KMS-11 (cell line): ENCODE data around the gene GZF1.
A peak's percentile ranks its signal among the peaks of the same experiment; 100 is the strongest.

Source experiments
- H2AFZ ChIP-seq: fragments of 200-600 bp; sonication (generic); 2 replicates; pipeline ENCODE4 v1.6.1; 2016; ENCODE audit warnings: antibody characterized with exemption, mixed run types, low read depth
- H3K27ac ChIP-seq: fragments of 200-600 bp; sonication (generic); 2 replicates; pipeline ENCODE4 v1.6.1; 2016; ENCODE audit warnings: mild to moderate bottlenecking, mixed run types
- H3K27me3 ChIP-seq: fragments of 200-600 bp; sonication (generic); 2 replicates; pipeline ENCODE4 v1.6.1; 2017; ENCODE audit warnings: mild to moderate bottlenecking, low read depth, mixed run types, moderate library complexity; ENCODE audit not compliant: insufficient read depth
- H3K36me3 ChIP-seq: fragments of 200-600 bp; sonication (generic); 2 replicates; pipeline ENCODE4 v1.6.1; 2017; ENCODE audit warnings: mild to moderate bottlenecking, mixed run types; ENCODE audit not compliant: insufficient read depth
- H3K4me1 ChIP-seq: fragments of 200-600 bp; sonication (generic); 2 replicates; pipeline ENCODE4 v1.6.1; 2016; ENCODE audit warnings: mild to moderate bottlenecking, low read depth, mixed run types; ENCODE audit not compliant: poor library complexity, severe bottlenecking
- H3K4me2 ChIP-seq: fragments of 200-600 bp; sonication (generic); 2 replicates; pipeline ENCODE4 v1.7.0; 2016; ENCODE audit warnings: mild to moderate bottlenecking, mixed run types
- H3K4me3 ChIP-seq: fragments of 200-600 bp; sonication (generic); IDR thresholded peaks from 2 replicates; pipeline ENCODE4 v1.6.1; 2017; ENCODE audit warnings: low read depth, low read length, mixed read lengths; ENCODE audit not compliant: insufficient read depth
- H3K79me2 ChIP-seq: fragments of 200-600 bp; sonication (generic); 2 replicates; pipeline ENCODE4 v1.6.1; 2016; ENCODE audit warnings: low read depth, mixed run types; ENCODE audit not compliant: insufficient read depth
- H3K9ac ChIP-seq: fragments of 200-600 bp; sonication (generic); 2 replicates; pipeline ENCODE4 v1.6.1; 2016; ENCODE audit warnings: mild to moderate bottlenecking, mixed run types
- H4K20me1 ChIP-seq: fragments of 200-600 bp; sonication (generic); 2 replicates; pipeline ENCODE4 v1.6.1; 2016; ENCODE audit warnings: mild to moderate bottlenecking, mixed run types; ENCODE audit not compliant: insufficient read depth
- CTCF ChIP-seq: fragments of 200-600 bp; sonication (generic); conservative IDR thresholded peaks from 2 replicates; pipeline ENCODE4 v1.6.1; 2017; ENCODE audit warnings: low read depth, mild to moderate bottlenecking, antibody characterized with exemption, low read length, moderate library complexity, mixed read lengths

Gene GZF1

GRCh38 chr20:23350196-23350903 is 11.6 kb upstream of the GZF1 start, which contains the start of gene NXT1:
TSS of gene NXT1 (plus strand) at chr20:23350791. CDS start at chr20:23354042, 3,251 bp downstream.
- peaks cover 10% of the 10 kb centered on the region for H3K4me1 ChIP-seq
- H3K36me3 ChIP-seq: no peaks in the 10 kb centered on the region
- peak within 1 kb of the TSS; percentile 96 for H3K27ac ChIP-seq
- H3K4me2 ChIP-seq: peak within 1 kb of the TSS; percentile 73
- H3K4me3 ChIP-seq: no peak within 1 kb of the TSS
- peaks cover 38% of the 10 kb centered on the region for H3K79me2 ChIP-seq
- no peaks in the 10 kb centered on the region for H3K27me3 ChIP-seq
- H2AFZ ChIP-seq: peak within 1 kb of the TSS; percentile 42
- peak within 1 kb of the TSS; percentile 91 for H3K9ac ChIP-seq
- peaks cover 6% of the 10 kb centered on the region; the same call in 1 of the 2 replicates for H4K20me1 ChIP-seq
- TF ChIP-seq CTCF: no peak; the same call in 1 of the 2 replicates

GRCh38 chr20:23350904-23351838 is 10.8 kb upstream of the GZF1 start:
- no peaks in the 10 kb centered on the region for H3K27me3 ChIP-seq
- H3K4me2 ChIP-seq: peak overlapping the region; percentile 46
- H3K79me2 ChIP-seq: peaks cover 38% of the 10 kb centered on the region
- peaks cover 16% of the 10 kb centered on the region for H3K4me1 ChIP-seq
- peak overlapping the region; percentile 96 for H3K27ac ChIP-seq
- H4K20me1 ChIP-seq: peaks cover 6% of the 10 kb centered on the region; the same call in 1 of the 2 replicates
- peak overlapping the region; percentile 22 for H2AFZ ChIP-seq
- H3K36me3 ChIP-seq: no peaks in the 10 kb centered on the region
- H3K9ac ChIP-seq: peak overlapping the region; percentile 91
- TF ChIP-seq CTCF: no peak
- no peak overlapping the region for H3K4me3 ChIP-seq

- peak overlapping the region; percentile 71; the same call in 1 of the 2 replicates for H3K4me2 ChIP-seq
- no peaks in the 10 kb centered on the region for H3K27me3 ChIP-seq
- no peak overlapping the region for H2AFZ ChIP-seq
- no peak for TF ChIP-seq CTCF
- peaks cover 34% of the 10 kb centered on the region for H3K79me2 ChIP-seq
- H3K27ac ChIP-seq: no peak overlapping the region
- H4K20me1 ChIP-seq: peaks cover 6% of the 10 kb centered on the region; the same call in 1 of the 2 replicates
- H3K4me3 ChIP-seq: no peak overlapping the region
- H3K36me3 ChIP-seq: no peaks in the 10 kb centered on the region
- H3K9ac ChIP-seq: no peak overlapping the region
- peaks cover 37% of the 10 kb centered on the region for H3K4me1 ChIP-seq
Observed at GRCh38 chr20:23356203-23356602, 5.8 kb upstream of the GZF1 start.

GRCh38 chr20:23357767-23358562 is 4.0 kb upstream of the GZF1 start:
- peaks cover 24% of the 10 kb centered on the region for H3K79me2 ChIP-seq
- H3K27ac ChIP-seq: peak overlapping the region; percentile 69
- peak overlapping the region; percentile 71 for H3K4me2 ChIP-seq
- H4K20me1 ChIP-seq: no peaks in the 10 kb centered on the region
- peak overlapping the region; percentile 51; the same call in 1 of the 2 replicates for H3K9ac ChIP-seq
- H2AFZ ChIP-seq: peak overlapping the region; percentile 47
- no peaks in the 10 kb centered on the region for H3K27me3 ChIP-seq
- TF ChIP-seq CTCF: no peak
- peaks cover 26% of the 10 kb centered on the region for H3K4me1 ChIP-seq
- H3K36me3 ChIP-seq: no peaks in the 10 kb centered on the region
- H3K4me3 ChIP-seq: no peak overlapping the region
